ENCODE results near the gene SORCS2.

Gene SORCS2

GRCh38 chr4:7765666-7766065 lies 573.3 kb downstream of the SORCS2 start:
- DNase-seq = no peak

- DNase-seq = no peak
These were observed 573.7 kb downstream of the SORCS2 start for GRCh38 chr4:7766086-7766485.

- no peak for DNase-seq
These were observed 574.5 kb downstream of the SORCS2 start for GRCh38 chr4:7766661-7767345.

GRCh38 chr4:7767526-7767925 lies 575.2 kb downstream of the SORCS2 start:
- DNase-seq = no peak

GRCh38 chr4:7767966-7768365 lies 575.6 kb downstream of the SORCS2 start:
- no peak for DNase-seq

GRCh38 chr4:7768736-7769135 lies 576.4 kb downstream of the SORCS2 start:
- DNase-seq = no peak

GRCh38 chr4:7769396-7770223 lies 577.3 kb downstream of the SORCS2 start:
- DNase-seq = no peak

GRCh38 chr4:7770224-7771050 lies 578.1 kb downstream of the SORCS2 start:
- DNase-seq = no peak

GRCh38 chr4:7771056-7771455 lies 578.7 kb downstream of the SORCS2 start:
- DNase-seq = no peak

GRCh38 chr4:7771541-7772507 lies 579.5 kb downstream of the SORCS2 start:
- DNase-seq = no peak

GRCh38 chr4:7772711-7773385 lies 580.5 kb downstream of the SORCS2 start:
- no peak for DNase-seq

GRCh38 chr4:7773401-7774180 lies 581.3 kb downstream of the SORCS2 start:
- no peak for DNase-seq

GRCh38 chr4:7774301-7775294 lies 582.3 kb downstream of the SORCS2 start:
- DNase-seq = no peak

GRCh38 chr4:7775396-7775795 lies 583.1 kb downstream of the SORCS2 start:
- no peak for DNase-seq

GRCh38 chr4:7777017-7777710 lies 584.8 kb downstream of the SORCS2 start:
- no peak for DNase-seq

GRCh38 chr4:7777871-7778509 lies 585.7 kb downstream of the SORCS2 start:
- DNase-seq = no peak

- no peak for DNase-seq
These were observed 586.4 kb downstream of the SORCS2 start for GRCh38 chr4:7778510-7779431.
